A673 (cell line): ENCODE results near the gene LRRC43. TPM values are rescaled to one million over a fixed set of nuclear protein-coding genes. Genes with fewer than 3 reads are reported as not detected.

Experiments used
- BruUV-seq: library from RNA; stranded (reverse); fragments of 400-500 nt; replicated peaks from 2 replicates; lab custom pipeline; 2021; lab: Mats Ljungman, UMichigan
- CTCF ChIA-PET: fragments of 300-600 bp; sonication (Branson Sonifier 250); formaldehyde crosslinking; loops from one replicate; lab custom pipeline; 2022; ENCODE audit warnings: antibody characterized with exemption; lab: Charles Lee
- POLR2A ChIA-PET: fragments of 300-600 bp; sonication (Branson Sonifier 250); formaldehyde crosslinking; loops from one replicate; lab custom pipeline; 2022; ENCODE audit warnings: antibody characterized with exemption; ENCODE audit not compliant: low non-redundant PET; lab: Charles Lee
- DNase-seq: peaks from one replicate; pipeline ENCODE4 v3.0.0-alpha.2; 2015; ENCODE audit warnings: low spot score
- H3K27ac ChIP-seq: fragments of 200-600 bp; sonication (generic); 2 replicates; pipeline ENCODE4 v1.5.1; 2016; ENCODE audit warnings: mixed run types, low read depth, mild to moderate bottlenecking, mixed read lengths, antibody characterized with exemption, low read length; ENCODE audit not compliant: poor library complexity, severe bottlenecking
- H3K27me3 ChIP-seq: fragments of 200-600 bp; sonication (generic); replicated peaks from 2 replicates; pipeline ENCODE4 v1.6.1; 2017; ENCODE audit warnings: mixed run types, low read depth, mild to moderate bottlenecking, mixed read lengths, antibody characterized with exemption, low read length; ENCODE audit not compliant: insufficient read depth, poor library complexity
- H3K36me3 ChIP-seq: fragments of 200-600 bp; sonication (generic); 2 replicates; pipeline ENCODE4 v1.6.1; 2016; ENCODE audit warnings: mixed run types, mild to moderate bottlenecking, mixed read lengths, antibody characterized with exemption, low read length; ENCODE audit not compliant: insufficient read depth, poor library complexity, severe bottlenecking
- H3K4me1 ChIP-seq: fragments of 200-600 bp; sonication (generic); 2 replicates; pipeline ENCODE4 v1.6.1; 2017; ENCODE audit warnings: mixed run types, mild to moderate bottlenecking, mixed read lengths, antibody characterized with exemption, low read length; ENCODE audit not compliant: insufficient read depth, poor library complexity, severe bottlenecking
- H3K4me3 ChIP-seq: fragments of 200-600 bp; sonication (generic); 2 replicates; pipeline ENCODE4 v1.5.1; 2016; ENCODE audit warnings: low read depth, mixed run types, mild to moderate bottlenecking, mixed read lengths, low read length; ENCODE audit not compliant: poor library complexity, severe bottlenecking
- H3K9me3 ChIP-seq: fragments of 200-600 bp; sonication (generic); 2 replicates; pipeline ENCODE4 v1.6.1; 2016; ENCODE audit warnings: mixed run types, low read depth, mild to moderate bottlenecking, mixed read lengths, antibody characterized with exemption, low read length; ENCODE audit not compliant: poor library complexity, severe bottlenecking
- EZH2 ChIP-seq: fragments of 200-600 bp; sonication (generic); IDR thresholded peaks from 2 replicates; pipeline ENCODE4 v1.6.1; 2017; ENCODE audit warnings: borderline replicate concordance, low read depth, mild to moderate bottlenecking, mixed read lengths, antibody characterized with exemption, low read length; ENCODE audit not compliant: poor library complexity, severe bottlenecking
- intact Hi-C: fragments of 100-400 bp; cut with micrococcal nuclease; formaldehyde crosslinking; loops from one replicate; pipeline ENCODE4 v1.10.0; 2022; ENCODE audit not compliant: unreplicated experiment
- total RNA-seq: library from RNA; stranded (reverse); gene quantifications from 2 replicates; pipeline ENCODE4 v1.2.3, GENCODE V29; 2021
- TF ChIP-seq, protein P1 (sequence below): fragments of 300-800, 200-600 bp; sonication (generic); conservative IDR thresholded peaks from 2 replicates; pipeline ENCODE4 v1.5.1; 2017; ENCODE audit warnings: low read depth, mild to moderate bottlenecking, antibody characterized with exemption, low read length, moderate library complexity, mixed read lengths

Gene LRRC43
- total RNA-seq, 1 experiment from 2014 or later = not detected

DNA sequence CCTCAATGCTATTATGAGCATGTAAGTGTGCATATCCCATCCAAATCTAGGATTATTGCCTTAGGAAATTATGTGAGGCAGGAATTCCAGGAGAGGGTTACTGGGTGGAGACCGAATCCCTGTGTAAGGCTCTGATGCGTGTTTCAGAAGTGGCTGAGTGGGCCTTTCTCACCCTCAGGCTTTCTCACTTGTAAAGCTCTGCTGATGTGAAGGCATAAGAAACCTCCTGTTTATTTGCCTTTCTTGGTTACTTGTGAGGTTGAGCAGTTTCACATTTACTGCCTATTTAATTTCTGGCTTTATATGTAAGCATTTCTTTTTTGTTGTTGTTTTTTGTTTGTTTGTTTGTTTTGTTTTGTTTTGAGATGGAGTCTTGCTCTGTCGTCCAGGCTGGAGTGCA, 19.9 kb upstream of the LRRC43 start:
- BruUV-seq = no TSS peak
- intact Hi-C loops = no loop called here
- ChIA-PET CTCF (no interaction called here), POLR2A (no interaction called here)
- Histone ChIP-seq H3K9me3 (no peaks in the 10 kb centered on the region), H3K4me3 (no peak overlapping the region), H3K27me3 (no peaks in the 10 kb centered on the region), H3K27ac (no peak overlapping the region), H3K4me1 (no peaks in the 10 kb centered on the region), H3K36me3 (no peaks in the 10 kb centered on the region)
- DNase-seq = no peak
- TF ChIP-seq, protein P1, sequence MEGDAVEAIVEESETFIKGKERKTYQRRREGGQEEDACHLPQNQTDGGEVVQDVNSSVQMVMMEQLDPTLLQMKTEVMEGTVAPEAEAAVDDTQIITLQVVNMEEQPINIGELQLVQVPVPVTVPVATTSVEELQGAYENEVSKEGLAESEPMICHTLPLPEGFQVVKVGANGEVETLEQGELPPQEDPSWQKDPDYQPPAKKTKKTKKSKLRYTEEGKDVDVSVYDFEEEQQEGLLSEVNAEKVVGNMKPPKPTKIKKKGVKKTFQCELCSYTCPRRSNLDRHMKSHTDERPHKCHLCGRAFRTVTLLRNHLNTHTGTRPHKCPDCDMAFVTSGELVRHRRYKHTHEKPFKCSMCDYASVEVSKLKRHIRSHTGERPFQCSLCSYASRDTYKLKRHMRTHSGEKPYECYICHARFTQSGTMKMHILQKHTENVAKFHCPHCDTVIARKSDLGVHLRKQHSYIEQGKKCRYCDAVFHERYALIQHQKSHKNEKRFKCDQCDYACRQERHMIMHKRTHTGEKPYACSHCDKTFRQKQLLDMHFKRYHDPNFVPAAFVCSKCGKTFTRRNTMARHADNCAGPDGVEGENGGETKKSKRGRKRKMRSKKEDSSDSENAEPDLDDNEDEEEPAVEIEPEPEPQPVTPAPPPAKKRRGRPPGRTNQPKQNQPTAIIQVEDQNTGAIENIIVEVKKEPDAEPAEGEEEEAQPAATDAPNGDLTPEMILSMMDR = no peak
- TF ChIP-seq EZH2 = no peak

DNA sequence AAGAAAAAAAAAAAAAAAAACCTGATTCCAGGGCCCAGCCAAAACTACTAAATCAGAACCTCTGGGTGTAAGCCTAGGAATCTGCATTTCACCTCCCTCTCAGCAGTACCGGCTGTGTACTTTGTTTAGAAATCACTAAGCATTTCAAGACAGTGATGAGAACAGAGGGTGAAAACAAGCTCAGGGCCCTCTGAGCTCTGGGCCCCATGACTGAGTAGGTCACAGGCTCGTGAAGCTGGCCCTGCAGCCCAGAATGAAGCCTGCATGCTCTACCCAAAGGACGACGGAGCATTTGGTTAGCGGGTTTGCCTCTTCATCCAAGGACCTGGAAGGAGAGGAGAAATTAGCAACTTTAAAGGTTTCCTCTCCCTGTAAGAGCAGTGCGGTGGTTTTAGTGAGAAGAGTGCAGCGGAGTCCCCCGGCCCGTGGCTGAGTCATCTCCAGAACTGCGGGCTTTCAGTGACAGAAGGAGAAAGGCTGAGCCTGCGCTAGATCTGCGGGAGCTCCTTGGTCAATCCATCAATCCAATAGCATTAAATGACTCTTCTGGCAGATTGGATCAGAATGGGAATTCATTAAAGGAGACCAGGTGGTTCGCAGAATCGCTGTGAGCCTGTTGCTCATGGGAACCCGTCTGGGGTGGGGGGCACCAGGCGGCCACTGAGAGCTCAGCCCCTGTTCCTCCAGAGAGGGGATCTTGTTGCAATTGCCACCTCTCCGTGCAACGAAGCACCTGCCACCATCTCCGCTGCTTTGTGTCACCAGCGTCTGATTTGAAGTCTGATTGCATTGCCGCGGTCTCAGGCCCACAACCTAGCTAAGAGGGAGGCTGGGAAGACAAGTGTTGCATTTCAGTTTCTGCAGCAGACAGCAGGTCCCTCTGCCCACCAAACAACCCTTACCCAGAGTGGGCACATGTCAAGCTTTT, 16.2 kb upstream of the LRRC43 start:
- no peak for DNase-seq
- no peak overlapping the region for H3K27ac ChIP-seq
- no peaks in the 10 kb centered on the region for H3K4me1 ChIP-seq
- H3K4me3 ChIP-seq = no peak overlapping the region
- no peaks in the 10 kb centered on the region for H3K36me3 ChIP-seq
- H3K9me3 ChIP-seq = no peaks in the 10 kb centered on the region
- no TSS peak for BruUV-seq
- TF ChIP-seq EZH2 = no peak
- TF ChIP-seq, protein P1 = no peak
- intact Hi-C loops = no loop called here
- ChIA-PET POLR2A (no interaction called here), CTCF (no interaction called here)
- H3K27me3 ChIP-seq = no peaks in the 10 kb centered on the region

- no peak for TF ChIP-seq EZH2
- TF ChIP-seq, protein P1 = no peak
- no peak for DNase-seq
- Histone ChIP-seq H3K36me3 (no peaks in the 10 kb centered on the region), H3K4me1 (no peaks in the 10 kb centered on the region), H3K4me3 (no peak overlapping the region), H3K27me3 (no peaks in the 10 kb centered on the region), H3K27ac (no peak overlapping the region), H3K9me3 (no peaks in the 10 kb centered on the region)
- CTCF ChIA-PET = no interaction called here
- POLR2A ChIA-PET = no interaction called here
- no TSS peak for BruUV-seq
- intact Hi-C loops = no loop called here
Measured at GRCh38 chr12:122167356-122167925, 15.5 kb upstream of the LRRC43 start.
